CD14-positive monocyte (primary cell): Measurements from ENCODE around the gene FANCL. TPM values are rescaled to one million over a fixed set of nuclear protein-coding genes. Genes with fewer than 3 reads are reported as not detected.
"Not testable (repeated sequence)": the region's sequence is repeated elsewhere in the genome, so short reads cannot be mapped to it uniquely, and the experiment has no call there.

Experiments
- DNase-seq, 3 donors: peaks; one replicate each; pipeline ENCODE4 v3.0.0-alpha.2; 2011 to 2022
- H2AFZ ChIP-seq: 2 replicates; pipeline ENCODE4 v1.6.0; 2012; ENCODE audit warnings: mild to moderate bottlenecking, low read depth, low read length, inconsistent platforms; ENCODE audit not compliant: insufficient read depth, poor library complexity, severe bottlenecking
- H3K27ac ChIP-seq, 2 donors: 1 replicate in 1 of 2; 2 replicates in 1 of 2; pipeline ENCODE4 v1.5.1; 2012 to 2013; ENCODE audit warnings: low read length in 2 of 2, control low read depth in 1 of 2, inconsistent platforms in 1 of 2, low read depth in 1 of 2, mild to moderate bottlenecking in 1 of 2
- H3K27me3 ChIP-seq, 2 donors: one replicate each; pipeline versions ENCODE4 v1.6.0 to v1.6.1; 2011 to 2013; ENCODE audit warnings: low read length in 2 of 2; ENCODE audit not compliant: control insufficient read depth in 2 of 2, insufficient read depth in 2 of 2
- H3K36me3 ChIP-seq, 2 donors: replicated peaks in 1 of 2; 1 replicate in 1 of 2; 2 replicates in 1 of 2; pipeline versions ENCODE4 v1.5.1 to v1.6.1; 2012 to 2013; ENCODE audit warnings: low read length in 2 of 2, control low read depth in 1 of 2, inconsistent platforms in 1 of 2, mild to moderate bottlenecking in 1 of 2; ENCODE audit not compliant: insufficient read depth in 2 of 2, control insufficient read depth in 1 of 2
- H3K4me1 ChIP-seq, 2 donors: 1 replicate in 1 of 2; 2 replicates in 1 of 2; pipeline versions ENCODE4 v1.5.1 to v1.6.1; 2012 to 2013; ENCODE audit warnings: low read length in 2 of 2, control low read depth in 1 of 2, inconsistent platforms in 1 of 2, mild to moderate bottlenecking in 1 of 2, moderate library complexity in 1 of 2; ENCODE audit not compliant: insufficient read depth in 2 of 2, control insufficient read depth in 1 of 2
- H3K4me2 ChIP-seq: replicated peaks from 2 replicates; pipeline ENCODE3; 2012; ENCODE audit warnings: low read length, moderate library complexity, mild to moderate bottlenecking; ENCODE audit not compliant: poor library complexity, severe bottlenecking; ENCODE audit errors: extremely low read depth
- H3K4me3 ChIP-seq, 3 experiments: fragments of 200-600 bp in 1 of 3; sonication (generic) in 1 of 3; replicated peaks in 1 of 3; 1 replicate in 2 of 3; 2 replicates in 1 of 3; pipeline ENCODE4 v1.5.1; 2011 to 2013; ENCODE audit warnings: low read length in 3 of 3, mild to moderate bottlenecking in 3 of 3, control low read depth in 2 of 3, low read depth in 2 of 3, inconsistent platforms in 1 of 3, moderate library complexity in 1 of 3
- H3K79me2 ChIP-seq: 2 replicates; pipeline ENCODE4 v1.6.0; 2012; ENCODE audit warnings: mild to moderate bottlenecking, control low read depth, inconsistent platforms, low read length, moderate library complexity; ENCODE audit not compliant: insufficient read depth
- H3K9ac ChIP-seq: 2 replicates; pipeline ENCODE4 v1.6.0; 2017; ENCODE audit warnings: low read length, mild to moderate bottlenecking; ENCODE audit not compliant: insufficient read depth, poor library complexity, severe bottlenecking
- H3K9me3 ChIP-seq, 2 donors: replicated peaks in 1 of 2; 1 replicate in 1 of 2; 2 replicates in 1 of 2; pipeline versions ENCODE4 v1.5.1 to v1.6.1; 2012 to 2013; ENCODE audit warnings: low read length in 2 of 2, control low read depth in 1 of 2; ENCODE audit not compliant: control insufficient read depth in 1 of 2, insufficient read depth in 1 of 2
- H4K20me1 ChIP-seq: 2 replicates; pipeline ENCODE4 v1.6.0; 2012; ENCODE audit warnings: mild to moderate bottlenecking, low read length, control low read depth, moderate library complexity; ENCODE audit not compliant: insufficient read depth
- H3K27ac Mint-ChIP-seq, 7 donors: one replicate each; pipeline ENCODE4 v1.8.0; 2020; ENCODE audit warnings: mild to moderate bottlenecking in 7 of 7, mixed read lengths in 7 of 7, moderate library complexity in 6 of 7, inconsistent platforms in 2 of 7
- H3K27me3 Mint-ChIP-seq, 3 donors: one replicate each; pipeline ENCODE4 v1.8.0; 2021 to 2022; ENCODE audit warnings: low read depth in 3 of 3, mild to moderate bottlenecking in 3 of 3, mixed read lengths in 3 of 3, moderate library complexity in 3 of 3, inconsistent platforms in 1 of 3
- H3K36me3 Mint-ChIP-seq, 2 donors: one replicate each; pipeline ENCODE4 v1.8.0; 2020; ENCODE audit warnings: mixed read lengths in 2 of 2, inconsistent platforms in 1 of 2, mild to moderate bottlenecking in 1 of 2
- H3K4me1 Mint-ChIP-seq: one replicate; pipeline ENCODE4 v1.8.0; 2020; ENCODE audit warnings: mild to moderate bottlenecking, mixed read lengths
- H3K4me3 Mint-ChIP-seq, 2 donors: one replicate each; pipeline ENCODE4 v1.8.0; 2020; ENCODE audit warnings: mild to moderate bottlenecking in 2 of 2, mixed read lengths in 2 of 2, moderate library complexity in 1 of 2
- H3K9me3 Mint-ChIP-seq, 7 donors: one replicate each; pipeline ENCODE4 v1.8.0; 2020 to 2022; ENCODE audit warnings: mixed read lengths in 7 of 7, mild to moderate bottlenecking in 6 of 7, moderate library complexity in 6 of 7, inconsistent platforms in 2 of 7
- WGBS: methylation state at CpG from one replicate; pipeline ENCODE4 v1.1.5; 2013; ENCODE audit warnings: missing lambda C conversion rate; ENCODE audit not compliant: insufficient coverage; 5-methylcytosine and 5-hydroxymethylcytosine counted together
- intact Hi-C, 2 donors: fragments of 100-400 bp; cut with micrococcal nuclease; formaldehyde crosslinking; loops; one replicate each; pipeline versions ENCODE4 v1.15.0 to v1.15.1; 2023
- polyA plus RNA-seq, 3 donors: library from polyadenylated mRNA; depleted of rRNA in 1 of 3; unstranded in 2 of 3; stranded (reverse) in 1 of 3; fragments of 300-500 nt in 2 of 3; fragments of >200 nt in 1 of 3; fragmentation: Illumina TruSeq in 2 of 3; gene quantifications; 1 replicate in 2 of 3; 2 replicates in 1 of 3; pipeline ENCODE4 v1.2.3, GENCODE V29; 2012 to 2021
- TF ChIP-seq, protein P1 (sequence below): fragments of 200-600 bp; IDR thresholded peaks from one replicate; pipeline ENCODE4 v1.8.0; 2022; ENCODE audit warnings: antibody characterized with exemption, mild to moderate bottlenecking

FANCL gene
- polyA plus RNA-seq, 3 donors, result 2.2 to 2.6 (median 2.5) TPM

- no peak overlapping the region for H3K4me3 ChIP-seq
- no peaks in the 10 kb centered on the region for H3K27me3 ChIP-seq
- H3K9me3 Mint-ChIP-seq, result peaks cover 0 to 9% (median 2%) of the 10 kb centered on the region in 7 donors
- no peaks in the 10 kb centered on the region for H4K20me1 ChIP-seq
- no peaks in the 10 kb centered on the region for H3K4me1 ChIP-seq
- no peaks in the 10 kb centered on the region for H3K79me2 ChIP-seq
- H3K27me3 Mint-ChIP-seq, result peaks cover 0 to 3% (median 2%) of the 10 kb centered on the region in 3 donors
- no peak overlapping the region for H3K4me2 ChIP-seq
- DNase-seq, result no peak
- H3K27ac ChIP-seq, result no peak overlapping the region
- no peaks in the 10 kb centered on the region for H3K36me3 Mint-ChIP-seq
- peaks cover 0 to 3% of the 10 kb centered on the region in 2 donors for H3K9me3 ChIP-seq
- no peak overlapping the region for H3K27ac Mint-ChIP-seq
- no peak overlapping the region for H3K9ac ChIP-seq
- H3K4me3 Mint-ChIP-seq, result no peak overlapping the region
- no peaks in the 10 kb centered on the region for H3K4me1 Mint-ChIP-seq
- intact Hi-C loops, result no loop called here
- TF ChIP-seq, protein P1, sequence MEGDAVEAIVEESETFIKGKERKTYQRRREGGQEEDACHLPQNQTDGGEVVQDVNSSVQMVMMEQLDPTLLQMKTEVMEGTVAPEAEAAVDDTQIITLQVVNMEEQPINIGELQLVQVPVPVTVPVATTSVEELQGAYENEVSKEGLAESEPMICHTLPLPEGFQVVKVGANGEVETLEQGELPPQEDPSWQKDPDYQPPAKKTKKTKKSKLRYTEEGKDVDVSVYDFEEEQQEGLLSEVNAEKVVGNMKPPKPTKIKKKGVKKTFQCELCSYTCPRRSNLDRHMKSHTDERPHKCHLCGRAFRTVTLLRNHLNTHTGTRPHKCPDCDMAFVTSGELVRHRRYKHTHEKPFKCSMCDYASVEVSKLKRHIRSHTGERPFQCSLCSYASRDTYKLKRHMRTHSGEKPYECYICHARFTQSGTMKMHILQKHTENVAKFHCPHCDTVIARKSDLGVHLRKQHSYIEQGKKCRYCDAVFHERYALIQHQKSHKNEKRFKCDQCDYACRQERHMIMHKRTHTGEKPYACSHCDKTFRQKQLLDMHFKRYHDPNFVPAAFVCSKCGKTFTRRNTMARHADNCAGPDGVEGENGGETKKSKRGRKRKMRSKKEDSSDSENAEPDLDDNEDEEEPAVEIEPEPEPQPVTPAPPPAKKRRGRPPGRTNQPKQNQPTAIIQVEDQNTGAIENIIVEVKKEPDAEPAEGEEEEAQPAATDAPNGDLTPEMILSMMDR, result no peak
- no peak overlapping the region for H2AFZ ChIP-seq
- no peaks in the 10 kb centered on the region for H3K36me3 ChIP-seq
Measured at GRCh38 chr2:58283931-58284330, 42.8 kb upstream of the FANCL start.

GRCh38 chr2:58275144-58275543 is 34.0 kb upstream of the FANCL start:
- H3K9ac ChIP-seq, H3K9me3 ChIP-seq, H3K27me3 ChIP-seq, H3K4me3 ChIP-seq, H3K36me3 Mint-ChIP-seq, H3K4me3 Mint-ChIP-seq, H3K27ac ChIP-seq, H3K79me2 ChIP-seq, H3K4me1 Mint-ChIP-seq, H3K4me2 ChIP-seq, DNase-seq, intact Hi-C loops, H3K27ac Mint-ChIP-seq, H2AFZ ChIP-seq, H3K27me3 Mint-ChIP-seq, H3K4me1 ChIP-seq, H4K20me1 ChIP-seq, H3K36me3 ChIP-seq: not testable (repeated sequence)
- peaks cover 0 to 13% (median 6%) of the 10 kb centered on the region in 7 donors for H3K9me3 Mint-ChIP-seq
- no CpG with 5 or more reads among the region's 3 CpGs for WGBS
